OCI-LY3 (cell line): ENCODE results near the gene ZSCAN18.

Experiments
- H2AFZ ChIP-seq: fragments of 200-600, 300-600 bp; shearing (Covaris generic); 2 replicates; pipeline ENCODE4 v1.6.0; 2014; ENCODE audit warnings: antibody characterized with exemption, low read depth, low read length
- H3K27ac ChIP-seq: fragments of 200-600, 300-600 bp; sonication (generic); 2 replicates; pipeline ENCODE4 v1.5.1; 2014; ENCODE audit warnings: mild to moderate bottlenecking, low read length, moderate library complexity, mixed read lengths
- H3K27me3 ChIP-seq: fragments of 200-600, 300-600 bp; sonication (generic); 2 replicates; pipeline ENCODE4 v1.6.1; 2014; ENCODE audit warnings: low read depth, low read length, mixed read lengths
- H3K36me3 ChIP-seq: fragments of 200-600, 300-600 bp; sonication (generic); replicated peaks from 2 replicates; pipeline ENCODE3; 2014; ENCODE audit warnings: low read depth, low read length, mixed read lengths
- H3K4me1 ChIP-seq: fragments of 300-600, 200-600 bp; sonication (generic); 2 replicates; pipeline ENCODE4 v1.6.1; 2014; ENCODE audit warnings: low read length, mixed read lengths
- H3K4me2 ChIP-seq: fragments of 200-600, 300-600 bp; sonication (generic); 2 replicates; pipeline ENCODE4 v1.6.1; 2014; ENCODE audit warnings: low read length, mixed read lengths
- H3K4me3 ChIP-seq: fragments of 300-600, 200-600 bp; sonication (generic); 2 replicates; pipeline ENCODE4 v1.5.1; 2014; ENCODE audit warnings: antibody characterized with exemption, mild to moderate bottlenecking, low read length, moderate library complexity
- H3K79me2 ChIP-seq: fragments of 300-600, 200-600 bp; shearing (Covaris generic); 2 replicates; pipeline ENCODE4 v1.6.1; 2014; ENCODE audit warnings: mild to moderate bottlenecking, low read length, mixed read lengths
- H3K9ac ChIP-seq: fragments of 300-600, 200-600 bp; shearing (Covaris generic); 2 replicates; pipeline ENCODE4 v1.6.0; 2014; ENCODE audit warnings: mild to moderate bottlenecking, low read length, moderate library complexity
- H3K9me3 ChIP-seq: fragments of 200-600, 300-600 bp; shearing (Covaris generic); 2 replicates; pipeline ENCODE4 v1.6.1; 2014; ENCODE audit warnings: low read length, mixed read lengths; ENCODE audit not compliant: insufficient read depth
- H4K20me1 ChIP-seq: fragments of 200-600, 300-600 bp; sonication (generic); 2 replicates; pipeline ENCODE4 v1.6.1; 2016; ENCODE audit warnings: low read length, mixed read lengths; ENCODE audit not compliant: insufficient read depth
- CTCF ChIP-seq: fragments of 200-600, 300-600 bp; sonication (generic); IDR thresholded peaks from 2 replicates; pipeline ENCODE4 v1.5.1; 2014; ENCODE audit warnings: antibody characterized with exemption, low read length, low read depth
- EZH2phosphoT487 ChIP-seq: fragments of 200-600 bp; shearing (Covaris generic); IDR thresholded peaks from 2 replicates; pipeline ENCODE4 v1.6.1; 2018; ENCODE audit warnings: antibody characterized with exemption, mixed run types, low read depth

ZSCAN18 gene

GRCh38 chr19:58047672-58048071, 50.4 kb downstream of the ZSCAN18 start:
- no peak overlapping the region for H3K4me2 ChIP-seq
- TF ChIP-seq CTCF = no peak
- no peak for TF ChIP-seq EZH2phosphoT487
- no peak overlapping the region for H3K4me3 ChIP-seq
- H3K79me2 ChIP-seq = no peaks in the 10 kb centered on the region
- H3K9me3 ChIP-seq = peaks cover 15% of the 10 kb centered on the region; the same call in 1 of the 2 replicates
- no peak overlapping the region for H3K27ac ChIP-seq
- H3K9ac ChIP-seq = no peak overlapping the region
- H4K20me1 ChIP-seq = no peaks in the 10 kb centered on the region
- H3K27me3 ChIP-seq = no peaks in the 10 kb centered on the region
- H3K36me3 ChIP-seq = no peaks in the 10 kb centered on the region
- no peaks in the 10 kb centered on the region for H3K4me1 ChIP-seq
- H2AFZ ChIP-seq = no peak overlapping the region

- peaks cover 15% of the 10 kb centered on the region; the same call in 1 of the 2 replicates for H3K9me3 ChIP-seq
- no peak overlapping the region for H3K4me2 ChIP-seq
- H3K27me3 ChIP-seq = no peaks in the 10 kb centered on the region
- no peak overlapping the region for H3K27ac ChIP-seq
- H3K4me1 ChIP-seq = no peaks in the 10 kb centered on the region
- no peaks in the 10 kb centered on the region for H4K20me1 ChIP-seq
- no peak overlapping the region for H3K4me3 ChIP-seq
- no peak overlapping the region for H3K9ac ChIP-seq
- TF ChIP-seq EZH2phosphoT487 (no peak), CTCF (no peak)
- H3K36me3 ChIP-seq = no peaks in the 10 kb centered on the region
- no peaks in the 10 kb centered on the region for H3K79me2 ChIP-seq
- no peak overlapping the region for H2AFZ ChIP-seq
Observed at GRCh38 chr19:58046856-58047255, 51.2 kb downstream of the ZSCAN18 start.

GRCh38 chr19:58045411-58046050, 52.5 kb downstream of the ZSCAN18 start:
- Histone ChIP-seq H2AFZ (no peak overlapping the region), H3K4me1 (no peaks in the 10 kb centered on the region), H3K4me2 (no peak overlapping the region), H3K27me3 (no peaks in the 10 kb centered on the region), H3K9ac (no peak overlapping the region), H4K20me1 (no peaks in the 10 kb centered on the region), H3K36me3 (no peaks in the 10 kb centered on the region), H3K9me3 (peaks cover 19% of the 10 kb centered on the region; the same call in 1 of the 2 replicates), H3K27ac (no peak overlapping the region), H3K79me2 (no peaks in the 10 kb centered on the region), H3K4me3 (no peak overlapping the region)
- TF ChIP-seq EZH2phosphoT487 (no peak), CTCF (no peak)

- H3K4me3 ChIP-seq = no peak overlapping the region
- H3K79me2 ChIP-seq = no peaks in the 10 kb centered on the region
- no peak overlapping the region for H3K27ac ChIP-seq
- no peaks in the 10 kb centered on the region for H4K20me1 ChIP-seq
- no peak for TF ChIP-seq CTCF
- TF ChIP-seq EZH2phosphoT487 = no peak
- H2AFZ ChIP-seq = no peak overlapping the region
- H3K36me3 ChIP-seq = no peaks in the 10 kb centered on the region
- no peak overlapping the region for H3K9ac ChIP-seq
- H3K4me2 ChIP-seq = no peak overlapping the region
- H3K4me1 ChIP-seq = no peaks in the 10 kb centered on the region
- peaks cover 21% of the 10 kb centered on the region; the same call in 1 of the 2 replicates for H3K9me3 ChIP-seq
- no peaks in the 10 kb centered on the region for H3K27me3 ChIP-seq
Observed at GRCh38 chr19:58044886-58045285, 53.1 kb downstream of the ZSCAN18 start.
